GM23338 (cell line): ENCODE results near the gene ADGRV1. TPM values are rescaled to one million over a fixed set of nuclear protein-coding genes. Genes with fewer than 3 reads are reported as not detected.

Source experiments
- ATAC-seq: fragments of 200-7000 bp; cut with Tn5 transposase; 3 replicates; pipeline ENCODE4 v1.9.1; 2020
- DNase-seq: peaks from one replicate; pipeline ENCODE4 v3.0.0-alpha.2; 2015; ENCODE audit warnings: low spot score
- H2AFZ ChIP-seq: fragments of 200-600 bp; sonication (generic); 2 replicates; pipeline ENCODE4 v1.8.0; 2016; ENCODE audit warnings: antibody characterized with exemption, mild to moderate bottlenecking, moderate library complexity
- H3F3A ChIP-seq: fragments of 200-600 bp; sonication (generic); replicated peaks from 2 replicates; pipeline ENCODE4 v1.8.0; 2017; ENCODE audit warnings: antibody characterized with exemption, mixed run types, low read depth
- H3K27ac ChIP-seq: fragments of 200-600 bp; sonication (generic); 2 replicates; pipeline ENCODE4 v1.6.1; 2016; ENCODE audit warnings: low read depth
- H3K27me3 ChIP-seq: fragments of 200-600 bp; sonication (generic); 2 replicates; pipeline ENCODE4 v1.8.0; 2016; ENCODE audit warnings: mild to moderate bottlenecking, mixed run types, moderate library complexity; ENCODE audit not compliant: insufficient read depth
- H3K36me3 ChIP-seq: fragments of 200-600 bp; sonication (generic); 2 replicates; pipeline ENCODE4 v1.8.0; 2016; ENCODE audit warnings: mild to moderate bottlenecking; ENCODE audit not compliant: insufficient read depth
- H3K4me1 ChIP-seq: fragments of 200-600 bp; sonication (generic); 2 replicates; pipeline ENCODE4 v1.8.0; 2016; ENCODE audit warnings: mild to moderate bottlenecking, moderate library complexity; ENCODE audit not compliant: insufficient read depth
- H3K4me2 ChIP-seq: fragments of 200-600 bp; sonication (generic); 2 replicates; pipeline ENCODE4 v1.7.1; 2017; ENCODE audit warnings: mixed run types
- H3K4me3 ChIP-seq: fragments of 200-600 bp; sonication (generic); 2 replicates; pipeline ENCODE4 v1.6.1; 2016; ENCODE audit warnings: mixed run types
- H3K79me2 ChIP-seq: fragments of 200-600 bp; sonication (generic); replicated peaks from 2 replicates; pipeline ENCODE4 v1.8.0; 2017; ENCODE audit warnings: mild to moderate bottlenecking; ENCODE audit not compliant: insufficient read depth
- H3K9me2 ChIP-seq: fragments of 200-600 bp; sonication (generic); 2 replicates; pipeline ENCODE4 v1.8.0; 2017; ENCODE audit not compliant: insufficient read depth
- H4K20me1 ChIP-seq: fragments of 200-600 bp; sonication (generic); replicated peaks from 2 replicates; pipeline ENCODE4 v1.8.0; 2017; ENCODE audit warnings: mild to moderate bottlenecking; ENCODE audit not compliant: insufficient read depth
- H3K27ac Mint-ChIP-seq: 2 replicates; pipeline ENCODE4 v1.8.0; 2020; ENCODE audit warnings: inconsistent platforms, mild to moderate bottlenecking, moderate library complexity, mixed read lengths
- H3K27me3 Mint-ChIP-seq: 3 replicates; pipeline ENCODE4 v1.8.0; 2022; ENCODE audit warnings: low read depth, mild to moderate bottlenecking, moderate library complexity, mixed read lengths, inconsistent platforms; ENCODE audit not compliant: insufficient read depth, poor library complexity
- H3K36me3 Mint-ChIP-seq: 3 replicates; pipeline ENCODE4 v1.8.0; 2021; ENCODE audit warnings: low read depth, mild to moderate bottlenecking, inconsistent platforms, moderate library complexity, mixed read lengths
- H3K4me1 Mint-ChIP-seq: 3 replicates; pipeline ENCODE4 v1.8.0; 2020; ENCODE audit warnings: mild to moderate bottlenecking, inconsistent platforms, mixed read lengths
- H3K4me3 Mint-ChIP-seq: 3 replicates; pipeline ENCODE4 v1.8.0; 2021; ENCODE audit warnings: moderate library complexity, mild to moderate bottlenecking, inconsistent platforms, mixed read lengths
- H3K9me3 Mint-ChIP-seq: 3 replicates; pipeline ENCODE4 v1.8.0; 2020; ENCODE audit warnings: moderate library complexity, mild to moderate bottlenecking, inconsistent platforms, mixed read lengths
- CREB1 ChIP-seq: fragments of 250-450 bp; sonication (Bioruptor Pico); IDR thresholded peaks from 2 replicates; pipeline ENCODE4 v1.5.0; 2020; ENCODE audit warnings: low read depth, mild to moderate bottlenecking, moderate library complexity
- CTCF ChIP-seq, 2 experiments: fragments of 200-600 bp in 1 of 2; sonication (generic) in 1 of 2; conservative IDR thresholded peaks; 2 replicates each; pipeline versions ENCODE4 v1.5.1 to v1.6.1; 2016 to 2017; ENCODE audit warnings: antibody characterized with exemption in 2 of 2, low read depth in 2 of 2, mild to moderate bottlenecking in 2 of 2, moderate library complexity in 1 of 2
- EZH2 ChIP-seq: fragments of 200-600 bp; sonication (generic); IDR thresholded peaks from one replicate; pipeline ENCODE4 v1.8.0; 2017; ENCODE audit warnings: antibody characterized with exemption, mild to moderate bottlenecking, low read depth; ENCODE audit not compliant: unreplicated experiment
- EZH2phosphoT487 ChIP-seq: fragments of 200-600 bp; sonication (generic); IDR thresholded peaks from one replicate; pipeline ENCODE4 v1.8.1; 2018; ENCODE audit warnings: antibody characterized with exemption; ENCODE audit not compliant: unreplicated experiment
- JUNB ChIP-seq: IDR thresholded peaks from one replicate; pipeline ENCODE4 v1.6.1; 2016; ENCODE audit warnings: antibody characterized with exemption; ENCODE audit not compliant: unreplicated experiment
- NANOG ChIP-seq: IDR thresholded peaks from 2 replicates; pipeline ENCODE4 v1.6.1; 2016; ENCODE audit warnings: antibody characterized with exemption, borderline replicate concordance
- POLR2AphosphoS5 ChIP-seq: IDR thresholded peaks from 2 replicates; pipeline ENCODE4 v1.6.1; 2016; ENCODE audit warnings: antibody characterized with exemption, low read depth
- STAT1 ChIP-seq: IDR thresholded peaks from one replicate; pipeline ENCODE4 v1.6.1; 2016; ENCODE audit warnings: antibody characterized with exemption; ENCODE audit not compliant: unreplicated experiment
- ZNF114 ChIP-seq: fragments of 250-450 bp; sonication (Bioruptor Pico); IDR thresholded peaks from 2 replicates; pipeline ENCODE4 v1.5.0; 2020; ENCODE audit warnings: mild to moderate bottlenecking, moderate library complexity
- ZNF331 ChIP-seq: fragments of 250-450 bp; sonication (Bioruptor Pico); IDR thresholded peaks from 2 replicates; pipeline ENCODE4 v1.5.0; 2020; ENCODE audit warnings: low read depth, mild to moderate bottlenecking, moderate library complexity
- ZNF462 ChIP-seq: fragments of 250-450 bp; sonication (Bioruptor Pico); IDR thresholded peaks from 2 replicates; pipeline ENCODE4 v1.5.0; 2020; ENCODE audit warnings: mild to moderate bottlenecking, moderate library complexity
- polyA plus RNA-seq: library from polyadenylated mRNA; unstranded; fragments of >200 nt; fragmentation: Nextera tagmentation; extraction: Ambion mirVana; gene quantifications from 2 replicates; pipeline ENCODE4 v1.2.1, GENCODE V29; 2016
- total RNA-seq: library from RNA; depleted of rRNA; stranded (reverse); fragments of >200 nt; shearing (Covaris generic); gene quantifications from 2 replicates; pipeline ENCODE4 v1.2.3, GENCODE V29; 2014
- TF ChIP-seq, protein P1 (sequence below): IDR thresholded peaks from 2 replicates; pipeline ENCODE4 v1.6.1; 2016; ENCODE audit warnings: antibody characterized with exemption
- TF ChIP-seq, protein P2 (sequence below): IDR thresholded peaks from one replicate; pipeline ENCODE4 v1.6.1; 2018; ENCODE audit warnings: antibody characterized with exemption; ENCODE audit not compliant: unreplicated experiment

The ADGRV1 gene
- total and polyA plus RNA-seq, 2 experiments from 2014 or later = 46.1 to 149 TPM

GRCh38 chr5:91090995-91091394 lies 532.4 kb downstream of the ADGRV1 start:
- Mint-ChIP-seq H3K36me3 (peaks cover 3% of the 10 kb centered on the region; the same call in 1 of the 3 replicates), H3K27ac (peak overlapping the region; percentile 47), H3K4me1 (peaks cover 27% of the 10 kb centered on the region), H3K27me3 (peaks cover 2% of the 10 kb centered on the region), H3K9me3 (no peaks in the 10 kb centered on the region), H3K4me3 (no peak overlapping the region)
- TF ChIP-seq STAT1 (no peak), CREB1 (no peak), NANOG (no peak), EZH2 (no peak), ZNF331 (no peak), ZNF462 (no peak), EZH2phosphoT487 (no peak), CTCF (conservative IDR thresholded peaks at IDR 0.05; ENCODE audit: low read depth in 2 of 2) (no peak), POLR2AphosphoS5 (no peak), ZNF114 (CRISPR knock-in tag) (no peak), JUNB (no peak)
- TF ChIP-seq, protein P1, sequence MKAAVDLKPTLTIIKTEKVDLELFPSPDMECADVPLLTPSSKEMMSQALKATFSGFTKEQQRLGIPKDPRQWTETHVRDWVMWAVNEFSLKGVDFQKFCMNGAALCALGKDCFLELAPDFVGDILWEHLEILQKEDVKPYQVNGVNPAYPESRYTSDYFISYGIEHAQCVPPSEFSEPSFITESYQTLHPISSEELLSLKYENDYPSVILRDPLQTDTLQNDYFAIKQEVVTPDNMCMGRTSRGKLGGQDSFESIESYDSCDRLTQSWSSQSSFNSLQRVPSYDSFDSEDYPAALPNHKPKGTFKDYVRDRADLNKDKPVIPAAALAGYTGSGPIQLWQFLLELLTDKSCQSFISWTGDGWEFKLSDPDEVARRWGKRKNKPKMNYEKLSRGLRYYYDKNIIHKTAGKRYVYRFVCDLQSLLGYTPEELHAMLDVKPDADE = no peak
- TF ChIP-seq, protein P2, sequence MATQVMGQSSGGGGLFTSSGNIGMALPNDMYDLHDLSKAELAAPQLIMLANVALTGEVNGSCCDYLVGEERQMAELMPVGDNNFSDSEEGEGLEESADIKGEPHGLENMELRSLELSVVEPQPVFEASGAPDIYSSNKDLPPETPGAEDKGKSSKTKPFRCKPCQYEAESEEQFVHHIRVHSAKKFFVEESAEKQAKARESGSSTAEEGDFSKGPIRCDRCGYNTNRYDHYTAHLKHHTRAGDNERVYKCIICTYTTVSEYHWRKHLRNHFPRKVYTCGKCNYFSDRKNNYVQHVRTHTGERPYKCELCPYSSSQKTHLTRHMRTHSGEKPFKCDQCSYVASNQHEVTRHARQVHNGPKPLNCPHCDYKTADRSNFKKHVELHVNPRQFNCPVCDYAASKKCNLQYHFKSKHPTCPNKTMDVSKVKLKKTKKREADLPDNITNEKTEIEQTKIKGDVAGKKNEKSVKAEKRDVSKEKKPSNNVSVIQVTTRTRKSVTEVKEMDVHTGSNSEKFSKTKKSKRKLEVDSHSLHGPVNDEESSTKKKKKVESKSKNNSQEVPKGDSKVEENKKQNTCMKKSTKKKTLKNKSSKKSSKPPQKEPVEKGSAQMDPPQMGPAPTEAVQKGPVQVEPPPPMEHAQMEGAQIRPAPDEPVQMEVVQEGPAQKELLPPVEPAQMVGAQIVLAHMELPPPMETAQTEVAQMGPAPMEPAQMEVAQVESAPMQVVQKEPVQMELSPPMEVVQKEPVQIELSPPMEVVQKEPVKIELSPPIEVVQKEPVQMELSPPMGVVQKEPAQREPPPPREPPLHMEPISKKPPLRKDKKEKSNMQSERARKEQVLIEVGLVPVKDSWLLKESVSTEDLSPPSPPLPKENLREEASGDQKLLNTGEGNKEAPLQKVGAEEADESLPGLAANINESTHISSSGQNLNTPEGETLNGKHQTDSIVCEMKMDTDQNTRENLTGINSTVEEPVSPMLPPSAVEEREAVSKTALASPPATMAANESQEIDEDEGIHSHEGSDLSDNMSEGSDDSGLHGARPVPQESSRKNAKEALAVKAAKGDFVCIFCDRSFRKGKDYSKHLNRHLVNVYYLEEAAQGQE = no peak
- DNase-seq (no peak), ATAC-seq (no peak)
- Histone ChIP-seq H4K20me1 (no peaks in the 10 kb centered on the region), H3K27me3 (no peaks in the 10 kb centered on the region), H3K4me1 (peaks cover 21% of the 10 kb centered on the region), H3K4me2 (no peak overlapping the region), H3K9me2 (no peaks in the 10 kb centered on the region), H3F3A (no peaks in the 10 kb centered on the region), H3K4me3 (no peak overlapping the region), H3K36me3 (no peaks in the 10 kb centered on the region), H3K79me2 (no peaks in the 10 kb centered on the region), H3K27ac (peak overlapping the region; percentile 23), H2AFZ (no peak overlapping the region)
